ENCODE measurements around the gene PAX8. TPM values are rescaled to one million over a fixed set of nuclear protein-coding genes. Genes with fewer than 3 reads are reported as not detected.
A peak's percentile ranks its signal among the peaks of the same experiment; 100 is the strongest.
"Not testable (repeated sequence)": the region's sequence is repeated elsewhere in the genome, so short reads cannot be mapped to it uniquely, and the experiment has no call there.

Gene PAX8
- total RNA-seq, 1 donor from 2014 or later: 1.4 TPM

DNA sequence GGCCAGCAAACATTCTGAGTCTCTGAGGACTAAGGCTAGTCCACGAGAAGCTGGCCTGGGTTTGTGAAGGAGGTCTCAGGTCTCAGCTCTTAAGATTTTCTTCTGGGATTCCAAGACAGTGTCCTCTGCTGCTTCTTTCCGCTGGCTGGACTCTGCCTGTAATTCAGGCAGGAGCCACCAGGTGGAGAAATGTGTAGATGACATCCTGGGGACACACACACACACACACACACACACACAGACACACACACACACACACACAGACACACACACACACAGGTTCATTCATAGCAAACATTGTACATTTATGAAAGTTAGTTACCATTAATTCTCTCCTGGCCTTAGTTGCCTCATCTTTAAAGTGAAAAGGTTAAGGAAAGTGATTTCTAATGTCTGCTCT lies 18.9 kb upstream of the PAX8 start:
- H3K4me1 Mint-ChIP-seq (ENCODE audit: low read depth, unreplicated experiment); H3K36me3 Mint-ChIP-seq (ENCODE audit: unreplicated experiment); H3K27ac Mint-ChIP-seq (ENCODE audit: unreplicated experiment); H3K27me3 Mint-ChIP-seq (ENCODE audit: unreplicated experiment); H3K9me3 Mint-ChIP-seq (ENCODE audit: unreplicated experiment); H3K4me3 Mint-ChIP-seq (ENCODE audit: unreplicated experiment): not testable (repeated sequence)
- DNase-seq: peak; percentile 75
- TF ChIP-seq, protein P1, sequence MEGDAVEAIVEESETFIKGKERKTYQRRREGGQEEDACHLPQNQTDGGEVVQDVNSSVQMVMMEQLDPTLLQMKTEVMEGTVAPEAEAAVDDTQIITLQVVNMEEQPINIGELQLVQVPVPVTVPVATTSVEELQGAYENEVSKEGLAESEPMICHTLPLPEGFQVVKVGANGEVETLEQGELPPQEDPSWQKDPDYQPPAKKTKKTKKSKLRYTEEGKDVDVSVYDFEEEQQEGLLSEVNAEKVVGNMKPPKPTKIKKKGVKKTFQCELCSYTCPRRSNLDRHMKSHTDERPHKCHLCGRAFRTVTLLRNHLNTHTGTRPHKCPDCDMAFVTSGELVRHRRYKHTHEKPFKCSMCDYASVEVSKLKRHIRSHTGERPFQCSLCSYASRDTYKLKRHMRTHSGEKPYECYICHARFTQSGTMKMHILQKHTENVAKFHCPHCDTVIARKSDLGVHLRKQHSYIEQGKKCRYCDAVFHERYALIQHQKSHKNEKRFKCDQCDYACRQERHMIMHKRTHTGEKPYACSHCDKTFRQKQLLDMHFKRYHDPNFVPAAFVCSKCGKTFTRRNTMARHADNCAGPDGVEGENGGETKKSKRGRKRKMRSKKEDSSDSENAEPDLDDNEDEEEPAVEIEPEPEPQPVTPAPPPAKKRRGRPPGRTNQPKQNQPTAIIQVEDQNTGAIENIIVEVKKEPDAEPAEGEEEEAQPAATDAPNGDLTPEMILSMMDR (IDR thresholded peaks at IDR 0.05; ENCODE audit: partially characterized antibody, unreplicated experiment): peak; percentile 18

DNA sequence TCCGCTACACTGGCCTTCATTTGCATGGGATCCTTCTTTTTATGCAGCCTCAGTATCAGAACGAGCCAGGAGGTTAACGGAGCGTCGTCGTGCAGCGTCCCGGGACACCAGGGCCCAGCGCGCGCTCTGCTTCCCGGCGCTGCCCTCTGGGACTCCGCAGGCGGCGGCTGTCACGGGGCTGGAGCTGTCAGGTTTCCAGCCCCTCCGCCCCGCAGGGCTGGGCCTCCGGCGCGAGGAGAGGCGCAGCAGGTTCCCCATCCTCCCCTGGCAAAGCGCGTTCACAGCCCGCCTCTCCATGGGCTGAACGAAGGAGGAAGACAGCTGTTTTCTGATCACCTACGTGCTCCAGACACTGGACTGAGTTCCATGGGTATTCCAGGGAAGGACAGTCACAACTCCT lies 12.5 kb upstream of the PAX8 start:
- Mint-ChIP-seq H3K4me3 (ENCODE audit: unreplicated experiment) (no peak overlapping the region), H3K36me3 (ENCODE audit: unreplicated experiment) (no peaks in the 10 kb centered on the region), H3K4me1 (ENCODE audit: low read depth, unreplicated experiment) (no peaks in the 10 kb centered on the region), H3K9me3 (ENCODE audit: unreplicated experiment) (no peaks in the 10 kb centered on the region), H3K27ac (ENCODE audit: unreplicated experiment) (no peak overlapping the region), H3K27me3 (ENCODE audit: unreplicated experiment) (peaks cover 18% of the 10 kb centered on the region)
- TF ChIP-seq, protein P1 (IDR thresholded peaks at IDR 0.05; ENCODE audit: partially characterized antibody, unreplicated experiment): no peak
- peak; percentile 53 for DNase-seq

GRCh38 chr2:113288674-113289149 lies 10.0 kb upstream of the PAX8 start:
- not testable (repeated sequence) for H3K9me3 Mint-ChIP-seq (ENCODE audit: unreplicated experiment); H3K4me1 Mint-ChIP-seq (ENCODE audit: low read depth, unreplicated experiment); DNase-seq; H3K4me3 Mint-ChIP-seq (ENCODE audit: unreplicated experiment); H3K36me3 Mint-ChIP-seq (ENCODE audit: unreplicated experiment); H3K27ac Mint-ChIP-seq (ENCODE audit: unreplicated experiment)
- H3K27me3 Mint-ChIP-seq (ENCODE audit: unreplicated experiment): peaks cover 21% of the 10 kb centered on the region

- H3K4me3 Mint-ChIP-seq (ENCODE audit: unreplicated experiment); H3K4me1 Mint-ChIP-seq (ENCODE audit: low read depth, unreplicated experiment); H3K36me3 Mint-ChIP-seq (ENCODE audit: unreplicated experiment); H3K9me3 Mint-ChIP-seq (ENCODE audit: unreplicated experiment); H3K27ac Mint-ChIP-seq (ENCODE audit: unreplicated experiment); DNase-seq: not testable (repeated sequence)
- peaks cover 21% of the 10 kb centered on the region for H3K27me3 Mint-ChIP-seq (ENCODE audit: unreplicated experiment)
Observed at GRCh38 chr2:113288117-113288673, 9.5 kb upstream of the PAX8 start.

DNA sequence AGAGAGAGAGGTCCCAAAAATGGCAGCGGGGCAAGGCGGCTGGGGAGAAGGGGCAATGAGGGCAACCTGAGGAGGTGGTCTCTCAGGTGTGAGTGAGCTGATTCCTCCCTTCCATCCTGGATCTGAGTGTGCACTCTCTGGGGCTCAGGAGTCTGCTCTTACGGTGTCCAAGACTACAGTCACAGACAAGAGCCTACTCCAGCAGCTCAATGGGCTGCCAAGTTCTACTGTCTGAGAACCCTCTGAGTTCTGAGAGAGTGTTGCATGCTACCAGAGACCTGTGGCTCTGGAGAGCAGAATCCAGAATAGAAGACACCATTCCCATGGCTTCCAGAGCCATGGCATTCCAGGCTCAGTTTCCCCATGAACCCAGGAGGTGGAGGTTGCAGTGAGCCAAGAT lies 7.1 kb upstream of the PAX8 start:
- Mint-ChIP-seq H3K4me3 (ENCODE audit: unreplicated experiment) (no peak overlapping the region), H3K27me3 (ENCODE audit: unreplicated experiment) (peaks cover 16% of the 10 kb centered on the region), H3K27ac (ENCODE audit: unreplicated experiment) (no peak overlapping the region), H3K4me1 (ENCODE audit: low read depth, unreplicated experiment) (no peaks in the 10 kb centered on the region), H3K9me3 (ENCODE audit: unreplicated experiment) (peaks cover under 1% of the 10 kb centered on the region), H3K36me3 (ENCODE audit: unreplicated experiment) (no peaks in the 10 kb centered on the region)
- TF ChIP-seq, protein P1 (IDR thresholded peaks at IDR 0.05; ENCODE audit: partially characterized antibody, unreplicated experiment): no peak
- DNase-seq: no peak

- H3K27ac Mint-ChIP-seq (ENCODE audit: unreplicated experiment); DNase-seq; H3K9me3 Mint-ChIP-seq (ENCODE audit: unreplicated experiment); H3K4me1 Mint-ChIP-seq (ENCODE audit: low read depth, unreplicated experiment); H3K4me3 Mint-ChIP-seq (ENCODE audit: unreplicated experiment); H3K36me3 Mint-ChIP-seq (ENCODE audit: unreplicated experiment): not testable (repeated sequence)
- H3K27me3 Mint-ChIP-seq (ENCODE audit: unreplicated experiment): peaks cover 23% of the 10 kb centered on the region
Observed at GRCh38 chr2:113284999-113285398, 6.3 kb upstream of the PAX8 start.
